Testis (tissue), 3 donors: ENCODE results near the gene COPS2. TPM values are rescaled to one million over a fixed set of nuclear protein-coding genes. Genes with fewer than 3 reads are reported as not detected.
A peak's percentile ranks its signal among the peaks of the same experiment; 100 is the strongest.

Experiments used
- DNase-seq: peaks from one replicate; pipeline ENCODE4 v3.0.0-alpha.2; 2019
- H3K27ac ChIP-seq, 2 donors: fragments of 200-600 bp; sonication (generic); one replicate each; pipeline ENCODE4 v1.5.1; 2019
- H3K27me3 ChIP-seq: fragments of 200-600 bp; sonication (generic); one replicate; pipeline ENCODE4 v1.5.1; 2019
- H3K36me3 ChIP-seq: fragments of 200-600 bp; sonication (generic); one replicate; pipeline ENCODE4 v1.5.1; 2017; ENCODE audit warnings: low read depth; ENCODE audit errors: missing control alignments
- H3K4me1 ChIP-seq: fragments of 200-600 bp; sonication (generic); one replicate; pipeline ENCODE4 v1.5.1; 2019
- H3K4me3 ChIP-seq, 2 donors: fragments of 200-600 bp; sonication (generic); one replicate each; pipeline ENCODE4 v1.5.1; 2017 to 2019
- H3K9me3 ChIP-seq: fragments of 200-600 bp; sonication (generic); one replicate; pipeline ENCODE4 v1.5.1; 2017
- POLR2A ChIP-seq: fragments of 450-650 bp; IDR thresholded peaks from one replicate; pipeline ENCODE4 v1.6.1; 2017; ENCODE audit warnings: antibody characterized with exemption, mild to moderate bottlenecking, moderate library complexity
- WGBS, 2 donors: methylation state at CpG; one replicate each; pipeline ENCODE4 v1.1.5; 2018; 5-methylcytosine and 5-hydroxymethylcytosine counted together
- intact Hi-C: fragments of 100-400 bp; cut with DNase I; formaldehyde crosslinking; loops from one replicate; pipeline ENCODE4 v1.15.1; 2023; ENCODE audit warnings: low total_unique reads
- polyA plus RNA-seq: library from polyadenylated mRNA; stranded (reverse); fragments of 350-450 nt; fragmentation: Illumina TruSeq; extraction: RNeasy Lipid Tissue Mini Kit (QIAGEN cat#74804); gene quantifications from one replicate; pipeline ENCODE4 v1.2.3, GENCODE V29; 2014; ENCODE audit warnings: low read depth, low replicate concordance; ENCODE audit not compliant: insufficient read depth
- total RNA-seq, 2 donors: library from RNA; depleted of rRNA; stranded (reverse); fragments of >200 nt; gene quantifications; one replicate each; pipeline ENCODE4 v1.2.3, GENCODE V29; 2016
- TF ChIP-seq, protein P1 (sequence below), 3 experiments: fragments of 450-650 bp in 2 of 3; fragments of 200-600 bp in 1 of 3; sonication (generic) in 1 of 3; IDR thresholded peaks; one replicate each; pipeline ENCODE4 v1.5.1; 2016 to 2019; ENCODE audit warnings: antibody characterized with exemption in 3 of 3, mild to moderate bottlenecking in 2 of 3, moderate library complexity in 1 of 3

Gene COPS2
- total and polyA plus RNA-seq, 3 donors from 2014 or later = 55.4 to 65.0 (median 62.4) TPM

GRCh38 chr15:49096090-49096750, 59.2 kb downstream of the COPS2 start:
- Histone ChIP-seq H3K4me1 (peaks cover 5% of the 10 kb centered on the region), H3K4me3 (no peak overlapping the region), H3K27me3 (no peaks in the 10 kb centered on the region), H3K27ac (no peak overlapping the region), H3K36me3 (no peaks in the 10 kb centered on the region), H3K9me3 (no peaks in the 10 kb centered on the region)
- intact Hi-C loops = no loop called here
- DNase-seq = no peak
- TF ChIP-seq POLR2A = no peak

DNA sequence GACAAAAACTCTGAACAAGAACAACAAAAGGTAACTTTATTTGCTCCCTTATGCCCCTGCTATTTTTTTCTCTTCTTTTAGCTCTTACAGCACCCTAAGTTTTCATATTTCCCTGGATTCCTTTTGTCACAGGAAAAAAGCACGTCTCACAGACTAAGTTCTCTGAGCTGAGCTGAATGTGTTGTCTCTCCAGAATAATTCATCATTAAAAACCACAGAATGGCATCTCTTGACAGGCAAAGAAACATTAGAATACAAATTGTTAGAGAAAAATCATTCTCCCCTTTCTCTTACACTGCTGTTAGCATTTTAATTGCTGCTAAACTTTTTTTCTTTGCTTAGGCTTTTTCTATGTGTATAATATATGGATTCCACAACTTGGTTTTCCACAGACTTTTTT, 60.5 kb downstream of the COPS2 start:
- H3K27me3 ChIP-seq = no peaks in the 10 kb centered on the region
- no peak overlapping the region for H3K4me3 ChIP-seq
- H3K9me3 ChIP-seq = no peaks in the 10 kb centered on the region
- TF ChIP-seq POLR2A = no peak
- TF ChIP-seq, protein P1, sequence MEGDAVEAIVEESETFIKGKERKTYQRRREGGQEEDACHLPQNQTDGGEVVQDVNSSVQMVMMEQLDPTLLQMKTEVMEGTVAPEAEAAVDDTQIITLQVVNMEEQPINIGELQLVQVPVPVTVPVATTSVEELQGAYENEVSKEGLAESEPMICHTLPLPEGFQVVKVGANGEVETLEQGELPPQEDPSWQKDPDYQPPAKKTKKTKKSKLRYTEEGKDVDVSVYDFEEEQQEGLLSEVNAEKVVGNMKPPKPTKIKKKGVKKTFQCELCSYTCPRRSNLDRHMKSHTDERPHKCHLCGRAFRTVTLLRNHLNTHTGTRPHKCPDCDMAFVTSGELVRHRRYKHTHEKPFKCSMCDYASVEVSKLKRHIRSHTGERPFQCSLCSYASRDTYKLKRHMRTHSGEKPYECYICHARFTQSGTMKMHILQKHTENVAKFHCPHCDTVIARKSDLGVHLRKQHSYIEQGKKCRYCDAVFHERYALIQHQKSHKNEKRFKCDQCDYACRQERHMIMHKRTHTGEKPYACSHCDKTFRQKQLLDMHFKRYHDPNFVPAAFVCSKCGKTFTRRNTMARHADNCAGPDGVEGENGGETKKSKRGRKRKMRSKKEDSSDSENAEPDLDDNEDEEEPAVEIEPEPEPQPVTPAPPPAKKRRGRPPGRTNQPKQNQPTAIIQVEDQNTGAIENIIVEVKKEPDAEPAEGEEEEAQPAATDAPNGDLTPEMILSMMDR (IDR thresholded peaks at IDR 0.05) = no peak
- peak overlapping the region in 1 of 2 donors; percentile 1 for H3K27ac ChIP-seq
- H3K4me1 ChIP-seq = peaks cover 5% of the 10 kb centered on the region
- WGBS, 2 donors = 48 to 58% methylated on average over 1 of the region's 1 CpG
- DNase-seq = no peak
- no peaks in the 10 kb centered on the region for H3K36me3 ChIP-seq
- intact Hi-C loops = no loop called here

DNA sequence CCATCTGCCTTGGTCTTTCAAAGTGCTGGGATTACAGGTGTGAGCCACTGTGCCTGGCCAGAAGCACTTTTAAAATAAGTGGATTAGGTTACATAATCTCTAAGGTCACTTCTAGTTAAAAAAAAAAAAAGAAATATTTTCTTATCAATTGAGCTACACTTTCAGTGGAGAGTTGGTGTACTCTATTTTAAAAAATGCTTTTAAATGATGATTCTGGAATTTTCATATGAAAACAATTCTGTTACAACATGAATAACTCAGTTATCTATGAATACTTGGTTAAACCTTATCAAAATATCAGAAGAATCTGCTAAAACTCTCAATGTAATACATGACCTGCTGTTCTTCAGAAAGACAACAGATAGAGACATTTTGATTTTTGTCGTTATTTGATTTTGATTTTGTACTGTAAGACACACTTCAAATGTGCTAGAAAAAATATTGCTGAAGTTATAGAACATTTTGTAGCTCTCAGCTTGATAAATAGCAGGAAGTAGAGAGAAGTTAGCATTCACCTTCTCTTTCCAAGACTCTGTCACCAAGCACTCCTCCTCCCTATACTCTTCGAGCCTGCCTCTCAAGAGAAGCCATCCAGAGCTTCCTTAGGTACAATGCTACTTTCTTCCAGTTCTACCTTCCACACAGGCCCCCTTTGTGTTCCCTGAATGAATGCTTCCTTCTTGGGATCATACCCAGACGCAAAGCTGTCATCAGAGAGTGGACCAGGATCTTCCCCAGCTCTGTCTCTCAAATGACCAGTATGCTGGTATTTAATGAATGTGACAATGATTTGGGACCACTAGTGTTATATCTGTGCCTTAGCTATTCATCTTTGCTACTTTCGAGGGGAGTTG, 61.9 kb downstream of the COPS2 start:
- DNase-seq = no peak
- no peaks in the 10 kb centered on the region for H3K27me3 ChIP-seq
- WGBS, 2 donors = 56 to 67% methylated on average over 4 of the region's 4 CpGs
- no peak overlapping the region for H3K4me3 ChIP-seq
- H3K27ac ChIP-seq = peak overlapping the region in 1 of 2 donors; percentile 3
- H3K36me3 ChIP-seq = no peaks in the 10 kb centered on the region
- H3K9me3 ChIP-seq = no peaks in the 10 kb centered on the region
- intact Hi-C loops = no loop called here
- TF ChIP-seq, protein P1 (IDR thresholded peaks at IDR 0.05) = no peak
- TF ChIP-seq POLR2A = no peak
- peaks cover 11% of the 10 kb centered on the region for H3K4me1 ChIP-seq

DNA sequence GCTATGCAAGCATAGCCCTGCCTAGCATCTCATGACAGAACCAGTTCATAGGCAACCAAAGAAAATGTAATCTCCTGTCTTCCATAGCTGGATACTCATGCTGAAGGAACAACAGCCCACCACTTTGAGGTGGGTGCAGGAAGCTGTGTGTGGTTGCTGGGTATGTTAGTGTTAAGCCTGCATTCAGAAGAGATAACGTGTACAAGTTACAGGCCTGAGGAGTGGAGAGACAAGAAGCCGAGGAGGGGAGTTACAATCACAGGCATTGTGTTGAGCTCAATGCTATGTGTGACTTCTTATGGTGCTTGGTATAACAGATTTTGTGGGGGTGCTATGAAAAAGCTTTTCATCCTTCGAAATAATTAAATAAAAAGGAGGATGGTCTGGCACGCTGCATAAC, 66.4 kb downstream of the COPS2 start:
- Histone ChIP-seq H3K27ac (no peak overlapping the region), H3K9me3 (no peaks in the 10 kb centered on the region), H3K4me3 (no peak overlapping the region), H3K36me3 (no peaks in the 10 kb centered on the region), H3K4me1 (peaks cover 11% of the 10 kb centered on the region), H3K27me3 (no peaks in the 10 kb centered on the region)
- no peak for DNase-seq
- TF ChIP-seq POLR2A = no peak
- TF ChIP-seq, protein P1 (IDR thresholded peaks at IDR 0.05) = no peak
- 41 to 63% methylated on average over 4 of the region's 4 CpGs for WGBS, 2 donors
- intact Hi-C loops = no loop called here

GRCh38 chr15:49085696-49086459, 69.5 kb downstream of the COPS2 start:
- 63 to 67% methylated on average over 5 of the region's 5 CpGs for WGBS, 2 donors
- no peak overlapping the region for H3K27ac ChIP-seq
- no peaks in the 10 kb centered on the region for H3K36me3 ChIP-seq
- no peaks in the 10 kb centered on the region for H3K9me3 ChIP-seq
- DNase-seq = no peak
- intact Hi-C loops = no loop called here
- H3K4me3 ChIP-seq = no peak overlapping the region
- TF ChIP-seq POLR2A = no peak
- TF ChIP-seq, protein P1 (IDR thresholded peaks at IDR 0.05) = no peak
- H3K27me3 ChIP-seq = no peaks in the 10 kb centered on the region
- peaks cover 7% of the 10 kb centered on the region for H3K4me1 ChIP-seq
